HEK293T (cell line): ENCODE measurements around the gene PDE6A.

Experiments
- CTCF ChIA-PET: fragments of 350-600 bp; formaldehyde crosslinking; extraction: SDS; loops from one replicate; lab custom pipeline; 2021; ENCODE audit warnings: antibody characterized with exemption, inconsistent platforms; lab: Yijun Ruan, JAX
- POLR2A ChIA-PET: fragments of 350-600 bp; formaldehyde crosslinking; extraction: SDS; loops from one replicate; lab custom pipeline; 2020; ENCODE audit warnings: antibody characterized with exemption, inconsistent platforms; lab: Yijun Ruan, JAX
- DNase-seq: peaks from one replicate; pipeline ENCODE4 v3.0.0; 2012; ENCODE audit warnings: mixed read lengths; ENCODE audit errors: extremely low spot score
- ARNT ChIP-seq: fragments of 450-650 bp; IDR thresholded peaks from 2 replicates; pipeline ENCODE4 v1.6.1; 2017; ENCODE audit warnings: mild to moderate bottlenecking
- BHLHE40 ChIP-seq: fragments of 450-650 bp; IDR thresholded peaks from 2 replicates; pipeline ENCODE4 v1.6.1; 2016; ENCODE audit warnings: mild to moderate bottlenecking, moderate library complexity, borderline replicate concordance
- CTBP1 ChIP-seq: fragments of 450-650 bp; IDR thresholded peaks from 2 replicates; pipeline ENCODE4 v1.6.1; 2016; ENCODE audit warnings: borderline replicate concordance
- ELF4 ChIP-seq: fragments of 450-650 bp; IDR thresholded peaks from 2 replicates; pipeline ENCODE4 v1.6.1; 2017; ENCODE audit warnings: antibody characterized with exemption
- FOXA1 ChIP-seq: fragments of 450-650 bp; IDR thresholded peaks from 2 replicates; pipeline ENCODE4 v1.6.1; 2016; ENCODE audit warnings: mild to moderate bottlenecking
- FOXK2 ChIP-seq: fragments of 450-650 bp; IDR thresholded peaks from 2 replicates; pipeline ENCODE4 v1.6.1; 2016; ENCODE audit warnings: mild to moderate bottlenecking
- FOXM1 ChIP-seq: fragments of 450-650 bp; IDR thresholded peaks from 2 replicates; pipeline ENCODE4 v1.6.1; 2017; ENCODE audit warnings: mild to moderate bottlenecking, borderline replicate concordance
- HDGF ChIP-seq: fragments of 450-650 bp; IDR thresholded peaks from 2 replicates; pipeline ENCODE4 v1.6.1; 2017; ENCODE audit warnings: antibody characterized with exemption, borderline replicate concordance
- L3MBTL2 ChIP-seq: fragments of 450-650 bp; conservative IDR thresholded peaks from 2 replicates; pipeline ENCODE4 v1.6.1; 2016; ENCODE audit warnings: mild to moderate bottlenecking
- LEF1 ChIP-seq: fragments of 450-650 bp; IDR thresholded peaks from 2 replicates; pipeline ENCODE4 v1.6.1; 2017; ENCODE audit warnings: mild to moderate bottlenecking, borderline replicate concordance
- NFRKB ChIP-seq: fragments of 450-650 bp; IDR thresholded peaks from 2 replicates; pipeline ENCODE4 v1.6.1; 2016; ENCODE audit warnings: mild to moderate bottlenecking, moderate library complexity
- PKNOX1 ChIP-seq: fragments of 450-650 bp; IDR thresholded peaks from 2 replicates; pipeline ENCODE4 v1.6.1; 2016
- SP1 ChIP-seq: fragments of 450-650 bp; IDR thresholded peaks from 2 replicates; pipeline ENCODE4 v1.6.1; 2017
- SUZ12 ChIP-seq: fragments of 450-650 bp; IDR thresholded peaks from 2 replicates; pipeline ENCODE4 v1.6.1; 2016; ENCODE audit warnings: mild to moderate bottlenecking
- TARDBP ChIP-seq: fragments of 450-650 bp; IDR thresholded peaks from 2 replicates; pipeline ENCODE4 v1.6.1; 2016
- ZNF384 ChIP-seq: fragments of 450-650 bp; IDR thresholded peaks from 2 replicates; pipeline ENCODE4 v1.6.1; 2016

The PDE6A gene

GRCh38 chr5:149944666-149945065 is at the start of gene PDE6A:
Gene PDE6A, minus strand, starts transcription at chr5:149944793. Its CDS starts 120 bp downstream, at chr5:149944673.
- no peak for TF ChIP-seq FOXM1
- no peak for TF ChIP-seq SUZ12
- no peak for TF ChIP-seq ELF4
- no peak for TF ChIP-seq FOXK2
- TF ChIP-seq CTBP1 = no peak
- TF ChIP-seq BHLHE40 = no peak
- no peak for TF ChIP-seq SP1
- CTCF ChIA-PET = no interaction called here
- DNase-seq = no peak
- POLR2A ChIA-PET = no interaction called here

DNA sequence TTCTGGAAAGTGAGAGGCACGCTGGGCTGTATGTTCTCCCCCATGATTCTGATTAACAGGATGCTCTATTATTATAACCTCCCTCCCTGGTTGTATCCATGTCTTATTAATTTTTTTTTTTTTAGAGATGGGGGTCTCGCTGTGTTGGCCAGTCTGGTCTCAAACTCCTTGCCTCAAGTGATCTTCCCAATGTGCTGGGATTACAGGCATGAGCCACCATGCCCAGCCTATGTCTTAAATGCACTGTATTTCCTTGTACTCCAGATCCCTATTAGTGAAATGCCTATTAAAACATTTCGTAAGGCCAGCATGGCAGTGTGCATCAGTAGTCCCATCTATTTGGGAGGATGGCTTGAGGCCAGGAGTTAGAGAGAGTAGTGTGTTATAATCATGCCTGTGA is 48.9 kb upstream of the PDE6A start:
- TF ChIP-seq SUZ12 (no peak), FOXA1 (no peak), SP1 (no peak), LEF1 (no peak), FOXK2 (no peak), HDGF (no peak), FOXM1 (no peak), ZNF384 (no peak), TARDBP (no peak), PKNOX1 (no peak), CTBP1 (no peak), BHLHE40 (no peak), L3MBTL2 (no peak), ARNT (no peak)
- POLR2A ChIA-PET = no interaction called here
- CTCF ChIA-PET = interaction anchor here (0.9 to 4.0 kb wide), 2 partner anchors 31 to 160 kb away, joined by 3 to 39 read pairs; no protein-coding TSS in a partner anchor
- DNase-seq = no peak

GRCh38 chr5:149990518-149991376 is 46.2 kb upstream of the PDE6A start:
- POLR2A ChIA-PET = interaction anchor here (0.5 to 1.2 kb wide), 3 partner anchors 10 to 157 kb away, joined by 3 to 6 read pairs (median 5); partner anchors contain the start of genes HMGXB3, SLC26A2 and TIGD6
- TF ChIP-seq CTBP1 (no peak), L3MBTL2 (no peak), TARDBP (no peak), SUZ12 (no peak), FOXM1 (no peak), PKNOX1 (no peak), ELF4 (no peak), FOXK2 (no peak), FOXA1 (no peak)

GRCh38 chr5:149988126-149988525 is 43.5 kb upstream of the PDE6A start:
- ChIA-PET CTCF (no interaction called here), POLR2A (no interaction called here)
- no peak for DNase-seq
- TF ChIP-seq FOXM1 = no peak
- no peak for TF ChIP-seq ZNF384
- TF ChIP-seq ARNT = no peak
- TF ChIP-seq FOXA1 = no peak
- TF ChIP-seq PKNOX1 = no peak
- no peak for TF ChIP-seq HDGF
- no peak for TF ChIP-seq SP1
- no peak for TF ChIP-seq TARDBP
- TF ChIP-seq FOXK2 = no peak
- no peak for TF ChIP-seq CTBP1
- TF ChIP-seq LEF1 = no peak
- no peak for TF ChIP-seq ELF4
- TF ChIP-seq BHLHE40 = no peak
- no peak for TF ChIP-seq NFRKB
- no peak for TF ChIP-seq SUZ12
- TF ChIP-seq L3MBTL2 = no peak

More at GRCh38 chr5:149990518-149991376, 46.2 kb upstream of the PDE6A start:
- DNase-seq = peak; percentile 69
- CTCF ChIA-PET = interaction anchor here (0.6 to 4.0 kb wide), 21 partner anchors 9 to 354 kb away, joined by 3 to 39 read pairs (median 6); partner anchors contain the start of gene SLC26A2

GRCh38 chr5:149982505-149982904 is 37.9 kb upstream of the PDE6A start:
- POLR2A ChIA-PET = no interaction called here
- TF ChIP-seq FOXA1 (no peak), ZNF384 (no peak), SP1 (no peak), TARDBP (no peak), HDGF (no peak)
- no peak for DNase-seq
- CTCF ChIA-PET = interaction anchor here (2.4 kb wide), 1 partner anchor 8 kb away, joined by 8 read pairs; no protein-coding TSS in a partner anchor

DNA sequence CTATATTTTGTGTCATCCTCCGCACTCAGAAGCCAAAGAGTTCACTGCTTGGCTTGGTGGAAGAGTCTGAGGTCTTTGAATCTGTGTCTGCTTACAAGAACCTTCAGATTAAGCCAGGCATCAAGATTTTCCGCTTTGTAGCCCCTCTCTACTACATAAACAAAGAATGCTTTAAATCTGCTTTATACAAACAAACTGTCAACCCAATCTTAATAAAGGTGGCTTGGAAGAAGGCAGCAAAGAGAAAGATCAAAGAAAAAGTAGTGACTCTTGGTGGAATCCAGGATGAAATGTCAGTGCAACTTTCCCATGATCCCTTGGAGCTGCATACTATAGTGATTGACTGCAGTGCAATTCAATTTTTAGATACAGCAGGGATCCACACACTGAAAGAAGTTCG is 36.6 kb upstream of the PDE6A start:
- POLR2A ChIA-PET = no interaction called here
- DNase-seq = no peak
- TF ChIP-seq BHLHE40 (no peak), PKNOX1 (no peak), ZNF384 (no peak), SUZ12 (no peak), SP1 (no peak), CTBP1 (no peak), ELF4 (no peak), ARNT (no peak), FOXA1 (no peak), HDGF (no peak), NFRKB (no peak)
- CTCF ChIA-PET = interaction anchor here (0.6 to 2.4 kb wide), 4 partner anchors 9 to 128 kb away, joined by 3 to 8 read pairs (median 8); no protein-coding TSS in a partner anchor
